ENCODE data around the gene UBE2E2. TPM values are rescaled to one million over a fixed set of nuclear protein-coding genes. Genes with fewer than 3 reads are reported as not detected.

Gene UBE2E2
- total RNA-seq, 1 donor from 2014 or later = 89.8 TPM

- no peak overlapping the region for H3K4me2 ChIP-seq
- peaks cover 21% of the 10 kb centered on the region for H3K9me3 Mint-ChIP-seq
- no peak overlapping the region for H3K27ac ChIP-seq
- H3K4me3 ChIP-seq = no peak overlapping the region
- H3K9me3 ChIP-seq (ENCODE audit: low read depth) = no peaks in the 10 kb centered on the region
- no peaks in the 10 kb centered on the region for H3F3A ChIP-seq (ENCODE audit: low read depth)
- no peak overlapping the region for H2AFZ ChIP-seq (replicated peaks)
- H3K27ac Mint-ChIP-seq = no peak overlapping the region
- H3K27me3 ChIP-seq = no peaks in the 10 kb centered on the region
- peaks cover 16% of the 10 kb centered on the region for H3K4me1 ChIP-seq
- H3K27me3 Mint-ChIP-seq (ENCODE audit: insufficient read depth, low read depth) = peaks cover 2% of the 10 kb centered on the region
- no peak for DNase-seq (ENCODE audit: low spot score)
- H3K4me1 Mint-ChIP-seq = peaks cover 17% of the 10 kb centered on the region
- TF ChIP-seq EZH2phosphoT487 (IDR thresholded peaks at IDR 0.05) (no peak), CTCF (IDR thresholded peaks at IDR 0.05) (no peak), EZH2 (IDR thresholded peaks at IDR 0.05) (no peak)
- peaks cover 5% of the 10 kb centered on the region for H3K79me2 ChIP-seq (ENCODE audit: low read depth)
- no peak overlapping the region for H3K4me3 Mint-ChIP-seq
- H4K20me1 ChIP-seq (ENCODE audit: low read depth) = peaks cover 9% of the 10 kb centered on the region
- H3K9ac ChIP-seq = no peak overlapping the region
- H3K36me3 Mint-ChIP-seq = peaks cover 10% of the 10 kb centered on the region
- no peaks in the 10 kb centered on the region for H3K36me3 ChIP-seq
Measured at GRCh38 chr3:23459889-23460546, 256.9 kb downstream of the UBE2E2 start.

GRCh38 chr3:23461069-23461468, 257.9 kb downstream of the UBE2E2 start:
- peaks cover 25% of the 10 kb centered on the region for H3K4me1 ChIP-seq
- no peak overlapping the region for H2AFZ ChIP-seq (replicated peaks)
- TF ChIP-seq EZH2phosphoT487 (IDR thresholded peaks at IDR 0.05) = no peak
- no peak for TF ChIP-seq EZH2 (IDR thresholded peaks at IDR 0.05)
- TF ChIP-seq CTCF (IDR thresholded peaks at IDR 0.05) = no peak
- no peaks in the 10 kb centered on the region for H3F3A ChIP-seq (ENCODE audit: low read depth)
- no peaks in the 10 kb centered on the region for H3K36me3 ChIP-seq
- H3K9me3 Mint-ChIP-seq = peaks cover 16% of the 10 kb centered on the region
- peaks cover 21% of the 10 kb centered on the region for H3K4me1 Mint-ChIP-seq
- H3K27ac Mint-ChIP-seq = no peak overlapping the region
- H4K20me1 ChIP-seq (ENCODE audit: low read depth) = peaks cover 9% of the 10 kb centered on the region
- no peak for DNase-seq (ENCODE audit: low spot score)
- H3K4me2 ChIP-seq = no peak overlapping the region
- H3K4me3 Mint-ChIP-seq = no peak overlapping the region
- no peak overlapping the region for H3K27ac ChIP-seq
- H3K79me2 ChIP-seq (ENCODE audit: low read depth) = peaks cover 9% of the 10 kb centered on the region
- H3K9me3 ChIP-seq (ENCODE audit: low read depth) = no peaks in the 10 kb centered on the region
- H3K36me3 Mint-ChIP-seq = peaks cover 9% of the 10 kb centered on the region
- H3K4me3 ChIP-seq = no peak overlapping the region
- no peaks in the 10 kb centered on the region for H3K27me3 ChIP-seq
- peaks cover 2% of the 10 kb centered on the region for H3K27me3 Mint-ChIP-seq (ENCODE audit: insufficient read depth, low read depth)
- H3K9ac ChIP-seq = no peak overlapping the region

- Mint-ChIP-seq H3K27ac (no peak overlapping the region), H3K4me3 (no peak overlapping the region), H3K27me3 (ENCODE audit: insufficient read depth, low read depth) (peaks cover 2% of the 10 kb centered on the region), H3K36me3 (no peaks in the 10 kb centered on the region), H3K9me3 (peaks cover 3% of the 10 kb centered on the region), H3K4me1 (peaks cover 23% of the 10 kb centered on the region)
- TF ChIP-seq CTCF (IDR thresholded peaks at IDR 0.05) (no peak), EZH2phosphoT487 (IDR thresholded peaks at IDR 0.05) (no peak), EZH2 (IDR thresholded peaks at IDR 0.05) (no peak)
- Histone ChIP-seq H3K9me3 (ENCODE audit: low read depth) (no peaks in the 10 kb centered on the region), H3K27ac (no peak overlapping the region), H2AFZ (replicated peaks) (no peak overlapping the region), H3K4me3 (no peak overlapping the region), H3K27me3 (no peaks in the 10 kb centered on the region), H3K4me1 (peaks cover 25% of the 10 kb centered on the region), H4K20me1 (ENCODE audit: low read depth) (peaks cover 9% of the 10 kb centered on the region), H3K36me3 (no peaks in the 10 kb centered on the region), H3F3A (ENCODE audit: low read depth) (no peaks in the 10 kb centered on the region), H3K9ac (no peak overlapping the region), H3K79me2 (ENCODE audit: low read depth) (peaks cover 14% of the 10 kb centered on the region), H3K4me2 (no peak overlapping the region)
- DNase-seq (ENCODE audit: low spot score) = no peak
Measured at GRCh38 chr3:23463791-23464190, 260.7 kb downstream of the UBE2E2 start.
